ENCODE measurements around the gene GFY.
A peak's percentile ranks its signal among the peaks of the same experiment; 100 is the strongest.
"Not testable (repeated sequence)": the region's sequence is repeated elsewhere in the genome, so short reads cannot be mapped to it uniquely, and the experiment has no call there.

Gene GFY

GRCh38 chr19:49470615-49470978, 45.4 kb downstream of the GFY start:
- DNase-seq (ENCODE audit: low read depth), result no peak

DNA sequence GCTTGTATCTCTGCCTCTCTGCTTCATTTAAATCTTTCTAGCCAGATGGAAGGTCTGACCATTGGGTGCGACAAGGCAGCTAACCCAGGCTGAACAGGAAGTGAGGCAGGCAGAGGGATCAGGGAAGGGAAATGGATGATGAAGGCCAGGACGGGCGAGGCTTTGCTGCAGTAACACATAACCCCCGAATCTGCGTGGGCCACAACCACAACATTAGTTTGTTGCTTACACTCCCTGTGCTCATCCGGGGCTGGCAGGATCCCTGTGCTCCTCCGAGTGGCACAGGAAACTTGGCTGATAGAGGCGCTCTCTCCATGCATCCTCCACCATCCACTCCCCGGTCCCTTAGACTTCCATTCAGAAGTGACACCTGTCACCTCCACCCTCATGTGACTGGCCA, 47.7 kb downstream of the GFY start:
- no peak for DNase-seq (ENCODE audit: low read depth)

DNA sequence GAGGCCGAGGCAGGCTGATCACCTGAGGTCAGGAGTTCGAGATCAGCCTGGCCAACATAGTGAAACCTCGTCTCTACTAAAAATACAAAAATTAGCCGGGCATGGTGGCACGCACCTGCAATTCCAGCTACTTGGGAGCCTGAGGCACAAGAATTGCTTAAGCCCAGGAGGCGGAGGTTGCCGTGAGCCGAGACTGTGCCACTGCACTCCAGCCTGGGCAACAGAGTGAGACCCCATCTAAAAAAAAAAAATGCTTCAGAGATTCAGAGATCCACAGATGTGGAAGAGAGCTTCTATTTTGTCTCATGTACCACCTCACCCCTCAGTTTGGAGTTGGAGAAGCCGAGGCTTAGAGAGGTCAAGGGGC, 48.3 kb downstream of the GFY start:
- DNase-seq (ENCODE audit: low read depth), result not testable (repeated sequence)

- peak; percentile 73 for DNase-seq (ENCODE audit: low read depth)
These were observed 48.8 kb downstream of the GFY start, which contains the start of gene FLT3LG for GRCh38 chr19:49473868-49474541. Gene FLT3LG, plus strand, starts transcription at chr19:49474215. Its CDS starts 425 bp downstream, at chr19:49474640.

- DNase-seq (ENCODE audit: low read depth), result no peak
These were observed 49.3 kb downstream of the GFY start for GRCh38 chr19:49474542-49474924.

DNA sequence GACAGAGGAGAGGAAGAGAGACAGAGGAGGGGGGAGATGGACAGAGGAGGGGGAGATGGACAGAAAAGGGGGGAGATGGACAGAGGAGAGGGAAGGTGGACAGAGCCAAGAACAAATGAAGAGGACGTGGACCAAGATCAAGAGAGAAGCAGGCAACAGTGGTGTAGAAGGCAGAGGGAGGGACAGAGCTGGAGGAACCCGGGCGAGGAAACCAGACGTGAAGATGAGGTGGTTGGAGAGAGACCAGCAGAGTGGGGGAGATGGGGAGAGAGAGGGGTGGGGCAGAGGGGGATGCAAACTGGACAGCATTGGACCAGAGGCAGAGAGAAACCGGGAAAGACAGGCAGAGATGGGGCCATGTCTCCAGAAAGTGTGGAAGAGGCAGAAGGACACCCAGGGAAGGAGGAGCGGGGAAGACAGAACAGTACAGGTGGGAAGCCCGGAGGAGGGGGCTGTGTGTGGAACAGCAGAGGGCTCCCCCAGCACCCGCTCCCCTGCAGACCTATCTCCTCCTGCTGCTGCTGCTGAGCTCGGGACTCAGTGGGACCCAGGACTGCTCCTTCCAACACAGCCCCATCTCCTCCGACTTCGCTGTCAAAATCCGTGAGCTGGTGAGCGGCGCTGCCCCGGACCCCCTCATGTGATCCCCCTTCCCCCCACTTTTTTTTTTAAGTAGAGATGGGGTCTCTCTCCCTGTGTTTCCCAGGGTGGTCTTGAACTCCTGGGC, 50.2 kb downstream of the GFY start:
- no peak for DNase-seq (ENCODE audit: low read depth)

DNA sequence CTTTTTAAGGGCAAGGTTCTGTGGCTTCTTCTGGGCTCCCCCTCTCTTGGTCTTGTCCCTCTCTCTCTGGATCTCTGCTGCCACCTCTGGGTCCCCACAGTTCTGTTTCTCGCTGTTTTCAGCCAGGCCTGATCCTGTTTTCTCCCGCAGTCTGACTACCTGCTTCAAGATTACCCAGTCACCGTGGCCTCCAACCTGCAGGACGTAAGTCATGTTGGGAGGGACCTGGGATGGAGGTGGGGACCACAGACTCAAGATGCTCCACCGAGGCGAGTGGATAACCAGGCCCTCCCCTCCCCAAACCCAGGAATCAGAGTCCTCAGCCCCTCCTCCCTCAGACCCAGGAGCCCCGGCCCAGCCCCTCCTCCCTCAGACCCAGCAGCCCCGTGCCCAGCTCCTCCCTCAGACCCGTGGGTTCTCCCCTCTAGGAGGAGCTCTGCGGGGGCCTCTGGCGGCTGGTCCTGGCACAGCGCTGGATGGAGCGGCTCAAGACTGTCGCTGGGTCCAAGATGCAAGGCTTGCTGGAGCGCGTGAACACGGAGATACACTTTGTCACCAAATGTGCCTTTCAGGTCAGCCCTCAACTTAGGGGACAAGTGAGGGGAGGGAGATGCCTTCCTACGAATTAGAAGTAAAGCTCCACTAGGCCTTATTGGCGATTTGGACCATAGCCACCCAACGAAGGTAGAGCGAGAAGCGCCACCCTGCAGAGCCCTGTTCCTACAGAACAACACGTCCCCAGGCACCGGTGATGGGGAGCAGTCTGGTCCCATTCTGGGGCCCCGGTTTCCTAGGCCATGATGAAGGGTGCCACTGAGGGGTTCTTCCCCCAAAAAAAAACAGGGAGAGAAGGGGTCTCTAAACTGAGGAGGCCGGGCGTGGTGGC, 51.0 kb downstream of the GFY start:
- DNase-seq (ENCODE audit: low read depth), result no peak
